DMS 273 (cell line): ENCODE data around the gene ERBB4.

Source experiments
- DNase-seq: peaks from one replicate; lab custom pipeline; 2025; ENCODE audit not compliant: unreplicated experiment; lab: John Stamatoyannopoulos, UW

Gene ERBB4

DNA sequence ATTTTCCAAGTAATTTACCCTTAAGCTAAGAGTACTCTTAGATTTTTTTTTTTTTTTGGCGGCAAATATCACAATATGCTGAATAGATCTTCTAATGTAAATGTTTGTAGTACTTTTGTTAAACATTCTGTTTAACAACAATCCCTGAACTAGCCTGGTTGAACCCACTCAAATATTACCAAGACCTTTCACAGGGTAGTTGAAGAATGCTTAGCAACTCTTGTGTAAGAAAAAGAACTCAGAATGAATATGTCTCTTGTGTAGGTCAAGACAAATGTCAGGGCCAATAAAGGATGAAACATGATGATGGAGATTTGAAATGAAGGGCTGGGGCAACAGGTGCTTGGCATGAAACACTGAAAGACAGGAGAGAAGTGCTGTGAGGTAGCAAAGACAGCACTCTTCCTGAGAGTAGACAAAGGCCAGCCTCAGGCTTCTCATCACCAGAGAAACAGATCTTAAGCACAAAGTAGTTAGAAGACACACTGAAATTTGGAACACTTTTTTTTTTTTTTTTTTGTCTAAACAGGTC lies 597.3 kb downstream of the ERBB4 start:
- no peak for DNase-seq

DNA sequence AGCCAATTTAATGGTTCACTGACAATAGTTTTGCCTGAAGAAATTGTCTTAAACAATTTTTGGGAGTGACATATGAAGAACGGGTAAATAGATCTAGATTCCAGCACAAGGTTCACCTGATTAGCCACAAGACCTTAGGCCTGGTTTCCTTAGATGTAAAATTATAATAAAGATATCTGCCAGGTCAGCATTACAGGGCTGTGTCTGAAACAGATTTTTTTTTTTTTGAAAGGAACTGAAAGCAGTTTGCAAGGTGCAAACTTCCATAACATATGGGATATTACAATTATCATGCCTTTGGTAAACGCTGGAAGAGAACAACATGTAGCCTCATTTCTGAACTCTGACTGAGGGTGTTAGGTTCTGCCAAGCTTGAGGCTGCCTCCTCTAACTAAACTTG lies 599.4 kb downstream of the ERBB4 start:
- no peak for DNase-seq

DNA sequence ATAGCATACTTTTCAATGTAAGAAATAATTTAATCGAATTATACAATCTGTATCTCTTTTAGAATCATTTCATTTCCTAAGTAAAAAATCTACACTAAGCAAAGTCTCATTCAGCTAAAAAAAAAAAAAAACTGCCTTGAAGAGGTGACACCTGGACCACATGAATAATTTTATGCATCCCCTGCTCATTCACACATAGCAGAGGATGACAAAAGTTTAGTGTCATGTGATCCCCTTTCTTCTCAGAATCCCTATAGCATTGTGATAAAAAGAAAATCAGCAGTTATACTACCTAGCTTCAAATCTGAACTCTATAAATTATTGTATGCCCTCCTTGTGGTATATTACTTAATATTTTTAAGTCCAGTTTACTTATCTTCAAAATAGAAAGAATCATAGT lies 603.8 kb downstream of the ERBB4 start:
- no peak for DNase-seq

DNA sequence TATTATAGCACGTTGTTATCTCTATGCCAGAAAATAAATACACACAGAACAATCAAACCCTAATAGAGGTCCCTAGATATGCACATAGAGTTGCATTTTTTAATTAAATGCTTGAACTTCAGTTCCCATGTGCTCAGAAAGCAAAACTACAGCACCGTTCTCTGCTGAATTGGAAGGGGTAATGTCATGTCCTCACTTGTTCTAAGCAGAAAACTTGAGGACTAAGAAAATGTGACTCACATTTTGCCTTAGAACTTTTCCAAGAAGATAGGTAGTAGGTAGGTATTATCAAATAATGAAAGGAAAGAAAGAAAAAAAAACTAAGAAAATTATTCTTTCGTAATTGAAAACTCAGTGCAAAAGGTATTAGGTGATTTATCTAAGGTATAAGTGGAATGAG lies 607.3 kb downstream of the ERBB4 start:
- DNase-seq: no peak

DNA sequence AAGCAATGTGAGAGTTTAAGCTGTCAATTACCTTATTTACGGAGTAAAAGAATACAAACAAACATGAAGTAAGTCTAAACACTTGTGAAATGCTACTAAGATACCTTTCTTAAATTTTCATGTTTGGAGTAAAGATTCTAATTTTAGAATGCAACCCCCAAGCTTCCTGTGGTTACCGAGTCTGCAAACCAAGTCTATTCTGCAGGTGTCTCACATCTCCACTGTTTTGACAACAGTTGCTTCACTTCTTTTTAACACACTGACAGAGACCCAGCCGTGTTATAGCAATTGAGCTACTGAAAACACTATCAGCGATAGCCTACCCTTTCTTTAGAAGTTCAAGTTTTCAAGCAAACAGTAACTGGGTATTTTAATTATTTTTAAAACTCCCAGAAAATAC lies 608.3 kb downstream of the ERBB4 start:
- DNase-seq: no peak

DNA sequence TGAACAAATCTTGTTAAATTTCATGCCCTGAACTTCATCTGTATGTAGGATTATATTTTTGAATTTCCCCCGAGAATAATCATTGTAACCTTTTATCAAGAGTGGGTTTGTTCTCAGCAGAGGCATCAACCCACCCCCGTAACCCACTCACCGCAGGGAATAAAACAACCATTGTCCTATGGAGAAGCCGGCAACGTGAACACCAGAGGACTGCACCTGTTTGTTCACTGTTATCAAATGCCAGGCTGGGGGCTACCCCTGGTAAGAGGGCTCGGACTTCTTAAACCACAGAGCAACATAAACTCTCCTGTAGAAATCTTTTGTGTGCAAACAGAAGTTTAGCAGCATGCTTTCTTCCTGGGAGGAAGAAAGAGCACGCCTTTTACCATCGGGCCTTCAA lies 610.4 kb downstream of the ERBB4 start:
- DNase-seq: no peak

DNA sequence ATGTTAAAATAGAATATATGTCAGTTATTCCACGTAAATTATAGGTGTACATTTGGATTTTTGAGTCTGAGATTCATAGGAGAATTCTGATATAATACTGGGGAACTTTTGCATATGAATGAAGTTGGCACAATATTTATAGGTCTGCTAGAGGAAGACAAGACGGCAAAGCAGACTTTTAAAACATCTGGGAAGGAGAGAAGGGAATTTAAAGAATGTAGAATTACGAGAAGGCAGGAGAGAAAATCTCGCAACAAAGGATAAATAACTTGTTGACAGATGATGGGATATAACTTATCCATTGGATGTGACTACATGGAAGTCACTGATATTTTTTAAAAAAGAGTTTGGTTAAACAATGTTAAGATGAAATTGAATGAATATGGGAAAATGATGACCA lies 615.6 kb downstream of the ERBB4 start:
- DNase-seq: no peak

DNA sequence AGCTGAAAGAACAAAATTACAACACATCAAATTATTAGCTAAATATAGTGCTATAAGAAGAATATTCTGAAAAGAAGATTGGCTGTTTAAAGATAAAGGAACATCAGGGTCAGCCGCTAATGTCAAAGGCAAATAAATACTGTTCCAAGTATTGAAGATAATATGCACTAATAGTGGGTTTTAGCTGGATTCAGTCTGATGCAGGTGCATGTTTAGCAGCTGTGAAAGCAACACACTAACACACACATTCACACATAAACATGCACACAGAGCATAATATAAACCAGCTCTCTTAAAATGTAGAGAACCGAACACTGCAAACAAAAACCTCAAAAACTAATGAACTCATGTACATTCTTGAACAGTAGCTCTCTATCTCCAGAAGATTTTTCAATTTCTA lies 634.6 kb downstream of the ERBB4 start:
- DNase-seq: no peak

DNA sequence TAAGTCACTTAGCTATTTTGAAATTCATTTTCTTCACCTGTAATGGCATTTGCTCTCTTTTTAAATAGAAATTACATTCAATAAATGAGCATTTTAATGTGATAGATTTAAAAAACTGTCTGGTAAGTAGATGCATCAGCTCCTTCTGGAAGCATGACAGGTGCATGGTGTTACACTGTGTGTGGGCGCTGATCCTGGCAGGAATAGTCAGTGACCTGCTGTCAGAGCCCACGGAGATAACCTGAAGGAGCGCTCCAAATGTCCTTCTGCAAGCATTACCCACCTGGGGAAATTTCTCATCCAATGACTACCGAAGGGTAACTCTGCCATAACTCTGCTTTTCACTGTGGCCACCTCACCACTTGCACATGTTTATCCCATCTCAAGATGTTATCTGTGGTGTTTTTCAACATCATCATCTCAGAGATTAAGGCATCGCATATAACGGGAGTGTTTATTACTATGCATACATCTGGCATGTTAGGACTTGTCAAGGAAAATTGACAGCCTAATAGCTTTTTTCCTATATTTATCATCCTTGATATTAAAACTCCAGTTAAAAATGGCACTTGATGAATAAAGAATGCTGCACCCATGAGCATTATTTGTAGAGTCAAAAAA lies 637.3 kb downstream of the ERBB4 start:
- peak; percentile 50 for DNase-seq

DNA sequence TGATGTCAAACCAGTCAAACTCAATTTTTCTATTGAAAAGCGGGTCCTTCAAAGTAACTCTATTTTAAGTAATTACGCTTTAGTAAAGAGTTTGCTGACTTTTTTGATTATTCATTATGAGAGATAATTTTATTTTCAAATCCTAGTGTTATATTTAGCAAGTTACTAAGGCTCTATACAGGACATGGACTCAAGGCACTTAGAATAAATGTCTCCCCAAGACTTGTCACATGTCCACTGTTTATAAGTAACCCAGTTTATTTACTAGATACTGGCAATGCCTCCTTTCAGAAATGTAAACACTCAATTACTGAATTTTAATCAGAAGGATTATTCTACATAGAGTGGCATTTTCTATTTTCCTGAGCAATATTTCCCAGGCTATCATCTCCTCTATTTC lies 638.1 kb downstream of the ERBB4 start:
- no peak for DNase-seq

DNA sequence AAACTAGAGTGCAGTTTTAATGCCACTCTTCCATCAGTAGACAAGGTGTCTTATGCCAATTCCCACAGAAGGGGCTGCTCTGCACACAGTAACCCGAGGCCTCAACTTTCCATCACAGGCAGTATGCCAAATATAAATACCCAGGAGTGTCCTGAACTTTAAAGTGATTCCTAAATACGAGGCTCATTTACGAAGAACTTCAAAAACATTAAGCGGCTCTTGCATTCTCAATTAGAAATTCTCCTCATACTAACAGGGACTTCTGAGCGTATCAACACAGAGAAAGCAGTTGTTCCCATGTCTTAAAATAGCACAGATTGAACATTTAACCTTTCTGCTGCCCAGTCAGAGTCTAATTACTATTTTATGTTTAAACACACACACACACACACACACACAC lies 638.6 kb downstream of the ERBB4 start:
- DNase-seq: peak; percentile 77

DNA sequence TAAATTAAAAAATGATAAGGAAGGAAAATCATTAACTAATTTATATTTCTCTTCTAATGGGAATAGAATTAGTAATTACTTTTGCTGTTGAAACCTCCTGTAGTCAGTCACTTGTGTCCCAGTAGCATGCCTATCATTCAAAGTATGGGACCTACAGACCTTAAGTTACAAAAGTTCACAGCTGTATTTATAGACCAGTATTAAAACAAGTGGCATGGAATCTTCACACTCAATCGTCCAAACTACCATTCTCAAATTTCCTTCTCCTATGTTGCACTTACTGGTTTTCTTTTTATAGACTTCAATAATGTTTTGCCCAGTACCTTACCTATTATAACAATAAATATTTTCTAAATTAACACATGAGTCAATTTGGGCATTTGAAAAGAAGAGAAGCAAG lies 639.9 kb downstream of the ERBB4 start:
- no peak for DNase-seq

DNA sequence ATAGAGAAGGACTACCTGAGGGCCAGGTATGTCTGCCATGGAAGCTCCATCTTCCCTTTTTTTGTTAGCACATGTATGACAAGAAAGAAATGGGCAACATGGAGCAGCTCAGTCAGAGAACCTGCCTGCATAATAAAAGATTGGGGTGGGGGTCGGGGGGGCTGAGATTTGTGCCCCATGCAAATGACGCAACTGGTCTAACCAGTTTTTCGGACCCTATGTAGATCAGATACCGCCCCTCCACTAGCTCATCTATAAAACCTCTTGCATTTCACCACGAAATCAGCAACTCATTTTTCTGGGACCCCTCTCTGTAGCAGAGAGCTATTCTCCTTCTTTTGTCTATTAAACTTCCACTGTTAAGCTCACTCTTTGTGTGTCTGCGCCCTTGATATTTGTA lies 657.2 kb downstream of the ERBB4 start:
- DNase-seq: no peak

DNA sequence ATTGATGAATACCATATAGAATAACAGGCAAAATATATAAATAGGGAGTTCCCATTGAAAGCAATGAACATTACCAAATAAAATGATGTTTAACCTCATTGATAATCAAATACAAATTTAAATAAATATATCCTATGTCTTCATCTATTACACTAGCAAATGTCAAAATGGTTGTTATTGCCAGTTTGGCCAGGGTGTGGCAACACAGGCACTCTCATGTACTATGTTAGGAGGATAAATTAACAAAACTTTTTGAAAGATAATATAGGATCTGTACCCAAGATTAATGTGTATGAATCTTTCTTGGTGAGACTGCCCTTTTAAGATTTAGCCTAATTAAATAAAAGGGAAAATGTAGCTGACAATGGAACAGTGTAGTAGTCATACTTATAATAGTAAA lies 659.3 kb downstream of the ERBB4 start:
- peak; percentile 40 for DNase-seq

DNA sequence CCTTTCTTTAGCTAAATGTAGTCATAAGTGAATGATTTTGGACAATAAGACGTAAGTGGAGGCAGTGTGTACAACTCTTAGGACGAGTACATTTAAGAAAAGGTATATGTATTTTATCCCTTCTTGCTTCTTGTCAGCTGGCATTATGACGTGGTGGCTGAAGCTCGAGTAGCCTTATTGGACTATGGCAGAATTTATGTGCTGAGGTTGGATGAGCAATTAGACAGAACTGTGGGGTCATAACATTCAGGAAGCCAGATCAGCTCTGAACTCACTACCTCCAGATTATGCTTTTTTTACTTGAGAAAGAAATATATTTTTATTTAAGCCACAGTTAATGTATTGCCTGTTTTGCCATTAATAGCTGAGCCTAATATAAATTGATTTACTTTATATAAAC lies 661.5 kb downstream of the ERBB4 start:
- DNase-seq: no peak

DNA sequence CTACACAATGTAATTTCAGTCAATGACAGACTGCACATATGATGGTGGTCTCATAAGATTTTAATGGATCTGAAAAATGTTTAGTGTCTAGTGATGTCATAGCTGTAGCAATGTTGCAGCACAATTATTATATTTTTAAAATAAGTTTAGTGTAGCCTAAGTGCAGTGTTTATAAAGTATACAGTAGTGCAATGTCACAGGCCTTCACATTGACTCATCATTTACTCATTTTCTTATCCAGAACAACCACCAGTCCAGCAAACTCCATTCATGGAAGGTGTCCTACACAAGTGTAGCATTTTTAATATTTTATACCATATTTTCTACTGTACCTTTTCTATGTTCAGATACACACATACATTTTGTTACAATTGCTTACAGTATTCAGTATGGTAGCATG lies 663.1 kb downstream of the ERBB4 start:
- no peak for DNase-seq

DNA sequence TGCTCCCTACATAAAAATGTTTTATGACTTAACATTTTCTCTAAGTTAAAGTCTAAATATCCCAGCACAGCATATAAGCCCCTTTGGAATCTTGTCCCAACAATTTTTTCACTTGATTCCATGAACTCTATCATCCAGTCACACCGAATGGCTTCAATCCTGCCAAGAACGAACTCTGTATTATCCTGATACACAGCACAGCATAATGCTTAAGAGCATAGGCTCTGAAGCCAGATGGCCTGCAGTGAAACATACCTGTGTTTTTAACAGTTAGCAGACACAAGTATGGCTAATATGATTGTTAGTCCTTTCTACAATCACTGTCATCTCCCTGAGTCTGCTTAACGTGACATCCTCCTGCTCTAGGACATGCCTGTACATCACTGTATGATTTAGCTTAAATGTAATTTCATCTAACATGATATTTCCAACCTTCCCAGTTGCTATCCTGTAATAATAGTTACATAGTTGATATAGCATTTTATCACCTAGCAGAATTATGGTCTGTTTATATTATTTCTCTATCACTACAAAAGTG lies 669.5 kb downstream of the ERBB4 start:
- DNase-seq: no peak

DNA sequence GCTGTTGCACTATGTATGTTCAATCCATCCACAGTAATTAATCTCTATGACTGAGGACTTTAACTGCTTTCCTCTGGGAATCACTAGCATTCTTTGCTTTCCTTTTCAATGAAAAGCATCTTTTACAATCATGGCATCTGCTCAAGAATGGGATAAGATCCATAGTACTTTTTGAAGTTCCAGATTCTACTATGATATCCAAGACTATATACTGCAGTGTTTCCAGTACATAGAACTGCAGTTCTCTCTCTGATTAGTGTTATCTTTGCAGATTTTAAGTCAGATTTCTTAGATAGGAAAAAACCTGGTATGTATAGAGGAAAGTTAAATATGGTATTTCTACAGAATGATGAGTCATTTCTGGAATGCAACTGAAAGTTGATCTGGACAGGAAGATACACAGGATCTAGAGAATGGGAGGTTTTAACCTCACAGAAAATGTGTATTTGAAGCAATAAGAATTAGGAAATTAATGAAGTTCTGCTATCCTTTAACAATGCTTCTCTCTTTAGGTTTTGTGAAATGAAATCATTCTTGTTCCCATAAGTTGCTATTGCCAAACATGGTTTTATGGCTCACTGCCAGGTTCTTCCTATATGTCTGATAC lies 670.7 kb downstream of the ERBB4 start:
- peak; percentile 30 for DNase-seq

DNA sequence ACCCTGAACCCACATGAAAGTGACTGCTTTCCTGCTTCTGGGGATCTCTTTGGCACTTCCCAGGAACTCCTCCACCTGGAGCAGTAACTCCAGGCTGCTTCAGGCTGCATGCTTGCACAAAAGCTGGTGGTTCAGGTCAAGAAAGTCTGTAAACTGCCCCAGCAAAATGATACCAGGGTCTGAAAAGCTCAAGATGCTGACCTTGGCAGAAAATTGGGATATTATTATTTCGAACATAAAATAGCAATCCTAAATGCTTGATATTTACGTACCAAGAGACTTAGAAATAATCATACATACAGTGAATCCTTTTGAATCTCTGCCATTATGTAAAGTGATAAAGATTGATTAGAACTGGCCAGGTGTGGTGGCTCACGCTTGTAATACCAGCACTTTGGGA lies 674.3 kb downstream of the ERBB4 start:
- DNase-seq: no peak

DNA sequence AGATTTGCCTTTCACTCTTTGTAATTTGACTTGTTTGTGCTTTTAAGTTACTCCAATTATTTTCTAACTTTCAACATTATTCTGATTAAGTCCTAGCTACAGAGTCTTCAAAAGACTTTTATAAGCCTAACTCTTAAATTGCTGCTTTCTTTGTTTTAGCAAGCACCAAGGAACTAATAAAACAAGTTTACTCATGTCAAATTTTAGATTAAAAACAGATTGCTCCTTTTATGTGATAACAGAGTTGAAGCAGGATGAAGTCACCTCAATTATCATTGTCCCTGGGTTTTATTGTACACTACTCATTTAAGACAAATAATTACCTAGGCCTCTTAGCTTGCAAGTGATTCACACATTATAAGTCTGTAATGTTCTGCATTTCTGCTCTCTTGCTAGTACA lies 678.4 kb downstream of the ERBB4 start:
- DNase-seq: no peak

DNA sequence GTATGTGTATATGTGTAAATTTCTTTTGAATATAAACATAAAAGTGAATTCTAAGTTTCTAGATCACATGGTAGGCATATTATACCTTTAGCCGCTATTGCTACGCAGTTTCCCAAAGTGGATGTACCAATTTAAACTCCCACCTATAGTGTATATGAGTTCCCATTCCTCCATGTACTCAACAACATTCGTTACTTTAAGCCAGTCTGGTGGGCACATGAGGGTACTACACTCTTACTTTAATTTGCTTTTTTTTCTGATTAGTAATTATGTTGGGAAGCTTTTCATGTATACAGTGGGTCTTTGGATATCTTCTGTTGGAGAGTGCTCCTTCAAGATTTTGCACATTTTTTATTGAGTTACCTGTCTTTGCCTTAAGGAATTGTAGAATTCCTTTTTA lies 683.8 kb downstream of the ERBB4 start:
- DNase-seq: no peak

DNA sequence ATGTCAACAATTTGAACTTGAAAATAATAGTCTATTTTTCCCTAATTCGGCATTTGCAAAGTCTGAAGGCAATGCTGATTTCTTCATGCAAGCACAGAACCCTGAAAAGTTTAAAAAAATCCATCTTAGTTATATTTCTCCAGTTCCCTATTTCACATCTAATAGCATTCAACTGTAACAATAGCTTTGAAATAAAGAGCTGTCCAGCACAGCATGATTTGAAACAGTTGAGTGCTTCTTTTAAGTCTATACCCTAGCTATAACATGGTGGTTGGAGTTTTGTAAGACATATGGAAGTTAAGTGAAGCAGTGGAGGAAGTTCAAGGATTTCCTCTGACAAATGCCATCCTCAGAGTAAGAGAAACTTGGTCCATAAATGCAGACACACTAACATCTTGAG lies 691.9 kb downstream of the ERBB4 start:
- no peak for DNase-seq

DNA sequence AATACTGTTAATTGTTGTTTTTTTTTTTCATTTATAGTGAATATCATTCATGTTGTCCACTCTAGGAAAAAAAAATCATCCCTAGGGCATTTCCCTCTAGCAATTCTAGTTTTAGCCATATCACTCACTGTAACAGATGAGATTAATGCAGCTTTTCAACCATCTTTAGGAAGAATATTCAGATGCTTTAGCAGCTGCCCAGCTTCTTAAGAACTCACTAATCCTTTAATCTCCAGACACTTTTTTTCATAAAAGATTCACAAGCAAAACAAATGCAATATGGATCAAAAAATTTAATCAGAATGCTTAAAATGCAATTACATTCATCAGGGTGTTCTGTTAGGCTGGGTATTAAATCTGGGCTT lies 692.6 kb downstream of the ERBB4 start:
- DNase-seq: no peak
